A673 (cell line): Measurements from ENCODE around the gene SCN2A. TPM values are rescaled to one million over a fixed set of nuclear protein-coding genes. Genes with fewer than 3 reads are reported as not detected.

ENCODE experiments used
- Bru-seq: library from RNA; stranded (reverse); fragments of 400-500 nt; gene quantifications from one replicate; lab custom pipeline; 2021; lab: Mats Ljungman, UMichigan
- BruChase-seq, 2 experiments: library from RNA; stranded (reverse); fragments of 400-500 nt; gene quantifications; one replicate each; lab custom pipeline; 2021; lab: Mats Ljungman, UMichigan
- BruUV-seq: library from RNA; stranded (reverse); fragments of 400-500 nt; replicated peaks from 2 replicates; lab custom pipeline; 2021; lab: Mats Ljungman, UMichigan
- CTCF ChIA-PET: fragments of 300-600 bp; sonication (Branson Sonifier 250); formaldehyde crosslinking; loops from one replicate; lab custom pipeline; 2022; ENCODE audit warnings: antibody characterized with exemption; lab: Charles Lee
- POLR2A ChIA-PET: fragments of 300-600 bp; sonication (Branson Sonifier 250); formaldehyde crosslinking; loops from one replicate; lab custom pipeline; 2022; ENCODE audit warnings: antibody characterized with exemption; ENCODE audit not compliant: low non-redundant PET; lab: Charles Lee
- DNase-seq: peaks from one replicate; pipeline ENCODE4 v3.0.0-alpha.2; 2015; ENCODE audit warnings: low spot score
- H3K27ac ChIP-seq: fragments of 200-600 bp; sonication (generic); 2 replicates; pipeline ENCODE4 v1.5.1; 2016; ENCODE audit warnings: mixed run types, low read depth, mild to moderate bottlenecking, mixed read lengths, antibody characterized with exemption, low read length; ENCODE audit not compliant: poor library complexity, severe bottlenecking
- H3K27me3 ChIP-seq: fragments of 200-600 bp; sonication (generic); replicated peaks from 2 replicates; pipeline ENCODE4 v1.6.1; 2017; ENCODE audit warnings: mixed run types, low read depth, mild to moderate bottlenecking, mixed read lengths, antibody characterized with exemption, low read length; ENCODE audit not compliant: insufficient read depth, poor library complexity
- H3K36me3 ChIP-seq: fragments of 200-600 bp; sonication (generic); 2 replicates; pipeline ENCODE4 v1.6.1; 2016; ENCODE audit warnings: mixed run types, mild to moderate bottlenecking, mixed read lengths, antibody characterized with exemption, low read length; ENCODE audit not compliant: insufficient read depth, poor library complexity, severe bottlenecking
- H3K4me1 ChIP-seq: fragments of 200-600 bp; sonication (generic); 2 replicates; pipeline ENCODE4 v1.6.1; 2017; ENCODE audit warnings: mixed run types, mild to moderate bottlenecking, mixed read lengths, antibody characterized with exemption, low read length; ENCODE audit not compliant: insufficient read depth, poor library complexity, severe bottlenecking
- H3K4me3 ChIP-seq: fragments of 200-600 bp; sonication (generic); 2 replicates; pipeline ENCODE4 v1.5.1; 2016; ENCODE audit warnings: low read depth, mixed run types, mild to moderate bottlenecking, mixed read lengths, low read length; ENCODE audit not compliant: poor library complexity, severe bottlenecking
- H3K9me3 ChIP-seq: fragments of 200-600 bp; sonication (generic); 2 replicates; pipeline ENCODE4 v1.6.1; 2016; ENCODE audit warnings: mixed run types, low read depth, mild to moderate bottlenecking, mixed read lengths, antibody characterized with exemption, low read length; ENCODE audit not compliant: poor library complexity, severe bottlenecking
- CTCF ChIP-seq: fragments of 300-800, 200-600 bp; sonication (generic); conservative IDR thresholded peaks from 2 replicates; pipeline ENCODE4 v1.5.1; 2017; ENCODE audit warnings: low read depth, mild to moderate bottlenecking, antibody characterized with exemption, low read length, moderate library complexity, mixed read lengths
- EZH2 ChIP-seq: fragments of 200-600 bp; sonication (generic); IDR thresholded peaks from 2 replicates; pipeline ENCODE4 v1.6.1; 2017; ENCODE audit warnings: borderline replicate concordance, low read depth, mild to moderate bottlenecking, mixed read lengths, antibody characterized with exemption, low read length; ENCODE audit not compliant: poor library complexity, severe bottlenecking
- intact Hi-C: fragments of 100-400 bp; cut with micrococcal nuclease; formaldehyde crosslinking; loops from one replicate; pipeline ENCODE4 v1.10.0; 2022; ENCODE audit not compliant: unreplicated experiment
- long read RNA-seq: library from polyadenylated mRNA; stranded (forward); transcript quantifications from one replicate; pipeline ENCODE4 v2.0.0, GENCODE V29; 2022
- total RNA-seq: library from RNA; stranded (reverse); gene quantifications from 2 replicates; pipeline ENCODE4 v1.2.3, GENCODE V29; 2021

Gene SCN2A
- total RNA-seq (0.73 and 0.79 TPM in 2 replicates), Bru-seq, nascent RNA (percentile 29 among the genes with signal in this experiment), BruChase-seq, experiment 1, labeled RNA remaining after a 2-hour chase (percentile 27 among the genes with signal in this experiment), BruChase-seq, experiment 2, labeled RNA remaining after a 6-hour chase (percentile 25 among the genes with signal in this experiment)
- long read RNA-seq, partial matches to known transcripts: 0 of 1 reads
- long read RNA-seq, other reads (novel, unspliced or antisense): 1 of 1 reads

- no peak within 1 kb of the TSS for H3K4me3 ChIP-seq
- H3K4me1 ChIP-seq: peaks cover 5% of the 10 kb centered on the region
- TF ChIP-seq EZH2: no peak
- peak; percentile 81 for TF ChIP-seq CTCF
- CTCF ChIA-PET: interaction anchor here (0.6 to 1.7 kb wide), 8 partner anchors 36 to 635 kb away, joined by 3 to 13 read pairs (median 4); no protein-coding TSS in a partner anchor
- POLR2A ChIA-PET: no interaction called here
- H3K27me3 ChIP-seq: no peaks in the 10 kb centered on the region
- peak; percentile 76 for DNase-seq
- no peaks in the 10 kb centered on the region for H3K36me3 ChIP-seq
- BruUV-seq: no TSS peak
- no peak within 1 kb of the TSS for H3K27ac ChIP-seq
- intact Hi-C loops: loop anchor here (2.0 to 5.0 kb wide), 4 partner anchors 68 to 636 kb away; no protein-coding TSS in a partner anchor
- no peaks in the 10 kb centered on the region for H3K9me3 ChIP-seq
Observed at GRCh38 chr2:165239230-165239629, at the start of gene SCN2A. SCN2A (plus strand) TSS chr2:165239414; CDS start chr2:165295824, 56,410 bp downstream.

- Histone ChIP-seq H3K27me3 (no peaks in the 10 kb centered on the region), H3K4me1 (peaks cover 3% of the 10 kb centered on the region), H3K4me3 (no peak overlapping the region), H3K27ac (no peak overlapping the region), H3K36me3 (no peaks in the 10 kb centered on the region), H3K9me3 (no peaks in the 10 kb centered on the region)
- intact Hi-C loops: no loop called here
- TF ChIP-seq EZH2: no peak
- TF ChIP-seq CTCF: no peak
- CTCF ChIA-PET: interaction anchor here (0.6 kb wide), 1 partner anchor 174 kb away, joined by 3 read pairs; no protein-coding TSS in a partner anchor
- DNase-seq: no peak
- BruUV-seq: no TSS peak
- POLR2A ChIA-PET: no interaction called here
Observed at GRCh38 chr2:165191096-165191728, 48.0 kb upstream of the SCN2A start.

- DNase-seq: no peak
- no TSS peak for BruUV-seq
- Histone ChIP-seq H3K4me1 (peaks cover 10% of the 10 kb centered on the region), H3K9me3 (no peaks in the 10 kb centered on the region), H3K36me3 (no peaks in the 10 kb centered on the region), H3K27ac (no peak overlapping the region), H3K4me3 (no peak overlapping the region), H3K27me3 (no peaks in the 10 kb centered on the region)
- ChIA-PET CTCF (no interaction called here), POLR2A (no interaction called here)
- intact Hi-C loops: no loop called here
- TF ChIP-seq EZH2 (no peak), CTCF (no peak)
Observed at GRCh38 chr2:165192729-165193128, 46.5 kb upstream of the SCN2A start.
